Activated T-cell treated with anti-CD3 and anti-CD28 coated beads, Interleukin-2, amount 50 U/mL, for 72 hours (primary cell): ENCODE data around the gene KRT31. TPM values are rescaled to one million over a fixed set of nuclear protein-coding genes. Genes with fewer than 3 reads are reported as not detected.
"Not testable (repeated sequence)": the region's sequence is repeated elsewhere in the genome, so short reads cannot be mapped to it uniquely, and the experiment has no call there.

ENCODE experiments used
- ATAC-seq, 2 donors: fragments of 150-1000 bp; cut with Tn5 transposase; replicated peaks in 1 of 2; 2 replicates each; pipeline ENCODE4 v1.10.0; 2021; ENCODE audit warnings: moderate library complexity in 2 of 2, mild to moderate bottlenecking in 1 of 2
- DNase-seq, 2 donors: peaks; one replicate each; pipeline ENCODE4 v3.0.0; 2021 to 2022; ENCODE audit warnings: mixed read lengths in 1 of 2
- H3K27ac Mint-ChIP-seq: one replicate; pipeline ENCODE4 v1.8.0; 2022; ENCODE audit warnings: mild to moderate bottlenecking, moderate library complexity, mixed read lengths
- H3K27me3 Mint-ChIP-seq: one replicate; pipeline ENCODE4 v1.8.0; 2022; ENCODE audit warnings: low read depth, mixed read lengths
- H3K36me3 Mint-ChIP-seq, 2 donors: one replicate each; pipeline ENCODE4 v1.8.0; 2022; ENCODE audit warnings: mixed read lengths in 2 of 2, mild to moderate bottlenecking in 1 of 2; ENCODE audit not compliant: insufficient read depth in 2 of 2
- H3K4me1 Mint-ChIP-seq: one replicate; pipeline ENCODE4 v1.8.0; 2022; ENCODE audit warnings: low read depth, mixed read lengths
- H3K4me3 Mint-ChIP-seq, 2 donors: one replicate each; pipeline ENCODE4 v1.8.0; 2022; ENCODE audit warnings: mild to moderate bottlenecking in 2 of 2, mixed read lengths in 2 of 2, moderate library complexity in 2 of 2
- H3K9me3 Mint-ChIP-seq, 2 donors: one replicate each; pipeline ENCODE4 v1.8.0; 2022; ENCODE audit warnings: mixed read lengths in 2 of 2
- total RNA-seq, 2 donors: library from RNA; stranded (reverse); gene quantifications; one replicate each; pipeline ENCODE4 v1.2.3, GENCODE V29; 2022

Gene KRT31
- total RNA-seq, 2 donors from 2014 or later: not detected

DNA sequence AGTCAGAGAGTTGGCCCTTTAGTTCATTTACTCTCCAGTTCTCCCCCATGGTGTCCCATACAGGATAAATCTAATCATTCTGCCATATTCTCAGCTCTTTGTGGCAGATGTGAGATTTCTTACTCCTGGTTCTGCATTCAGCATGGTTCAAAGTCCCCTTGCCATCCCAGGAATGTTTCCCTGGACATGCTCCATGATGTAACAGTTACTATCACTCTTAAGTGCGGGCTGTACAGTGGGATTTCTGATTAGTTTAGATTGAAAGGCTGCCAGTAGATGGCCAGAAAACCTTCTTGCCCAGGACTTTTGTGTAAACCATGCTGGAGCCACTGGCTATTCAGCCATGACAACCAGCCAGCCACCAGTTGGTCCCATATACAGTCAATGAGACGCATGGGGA, 16.6 kb upstream of the KRT31 start:
- Mint-ChIP-seq H3K27ac (no peak overlapping the region), H3K27me3 (no peaks in the 10 kb centered on the region), H3K9me3 (no peaks in the 10 kb centered on the region), H3K4me1 (peaks cover 2% of the 10 kb centered on the region), H3K36me3 (no peaks in the 10 kb centered on the region), H3K4me3 (no peak overlapping the region)
- no peak for ATAC-seq
- no peak for DNase-seq

- DNase-seq: no peak
- Mint-ChIP-seq H3K27me3 (no peaks in the 10 kb centered on the region), H3K4me3 (no peak overlapping the region), H3K36me3 (no peaks in the 10 kb centered on the region), H3K4me1 (peaks cover 7% of the 10 kb centered on the region), H3K27ac (no peak overlapping the region), H3K9me3 (no peaks in the 10 kb centered on the region)
- ATAC-seq: no peak
These were observed 16.0 kb upstream of the KRT31 start for GRCh38 chr17:41413353-41413957.

GRCh38 chr17:41411072-41411840, 13.8 kb upstream of the KRT31 start:
- H3K4me1 Mint-ChIP-seq: peaks cover 10% of the 10 kb centered on the region
- H3K27me3 Mint-ChIP-seq: no peaks in the 10 kb centered on the region
- DNase-seq: no peak
- H3K36me3 Mint-ChIP-seq: no peaks in the 10 kb centered on the region
- no peaks in the 10 kb centered on the region for H3K9me3 Mint-ChIP-seq
- no peak overlapping the region for H3K27ac Mint-ChIP-seq
- no peak overlapping the region for H3K4me3 Mint-ChIP-seq
- no peak for ATAC-seq

DNA sequence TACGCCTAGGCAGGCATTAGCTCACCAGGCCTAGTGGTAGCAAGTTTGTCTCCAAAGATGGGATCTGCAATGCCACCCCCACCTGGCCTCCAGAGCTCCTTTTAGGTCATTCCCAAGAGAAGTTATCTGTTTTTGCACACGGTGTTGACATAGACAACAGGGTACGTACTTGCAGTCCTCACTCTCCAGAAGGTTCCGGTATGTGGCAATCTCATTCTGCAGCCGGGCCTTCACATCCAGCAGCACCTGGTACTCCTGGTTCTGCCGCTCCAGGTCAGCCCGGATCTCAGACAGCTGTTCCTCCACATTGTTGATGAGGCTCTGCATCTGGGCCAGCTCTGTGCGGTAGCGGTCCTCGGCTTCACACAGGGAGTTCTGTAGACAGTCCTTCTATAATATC, 9.8 kb upstream of the KRT31 start:
- H3K27me3 Mint-ChIP-seq: no peaks in the 10 kb centered on the region
- DNase-seq (no peak), ATAC-seq (no peak)
- no peaks in the 10 kb centered on the region for H3K36me3 Mint-ChIP-seq
- peaks cover 50% of the 10 kb centered on the region for H3K4me1 Mint-ChIP-seq
- no peak overlapping the region for H3K27ac Mint-ChIP-seq
- H3K9me3 Mint-ChIP-seq: no peaks in the 10 kb centered on the region
- no peak overlapping the region for H3K4me3 Mint-ChIP-seq

DNA sequence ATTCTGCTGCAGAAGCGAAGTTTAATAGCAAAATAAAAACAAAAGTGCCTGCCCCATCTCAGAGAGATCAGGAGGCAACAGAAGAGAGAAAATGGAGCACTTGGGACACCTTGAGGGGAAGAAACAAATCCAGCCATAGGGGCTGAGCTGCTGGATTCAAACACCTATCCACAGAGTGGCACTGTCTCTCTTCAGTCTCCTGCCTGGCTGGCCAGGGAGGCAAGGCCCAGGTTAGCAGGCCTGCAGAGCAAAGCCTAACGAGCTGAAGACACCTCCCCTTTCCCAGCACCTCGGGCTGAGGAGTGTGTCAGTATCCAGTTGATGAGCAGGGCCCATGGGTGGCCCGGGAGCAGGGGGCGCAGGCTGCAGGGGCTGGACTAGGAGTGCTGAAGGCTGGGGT, 8.8 kb upstream of the KRT31 start:
- H3K4me1 Mint-ChIP-seq: peaks cover 51% of the 10 kb centered on the region
- H3K27me3 Mint-ChIP-seq: no peaks in the 10 kb centered on the region
- H3K27ac Mint-ChIP-seq: no peak overlapping the region
- H3K36me3 Mint-ChIP-seq: no peaks in the 10 kb centered on the region
- DNase-seq: no peak
- H3K4me3 Mint-ChIP-seq: no peak overlapping the region
- H3K9me3 Mint-ChIP-seq: no peaks in the 10 kb centered on the region
- ATAC-seq: no peak

GRCh38 chr17:41404024-41404671, 6.7 kb upstream of the KRT31 start:
- H3K27ac Mint-ChIP-seq: peak overlapping the region; percentile 62
- H3K9me3 Mint-ChIP-seq: no peaks in the 10 kb centered on the region
- peak; percentile 90 to 91 for ATAC-seq
- peaks cover 6% of the 10 kb centered on the region for H3K27me3 Mint-ChIP-seq
- DNase-seq: peak; percentile 65 to 75
- H3K4me3 Mint-ChIP-seq: peak overlapping the region; percentile 61 to 72
- no peaks in the 10 kb centered on the region for H3K36me3 Mint-ChIP-seq
- H3K4me1 Mint-ChIP-seq: peaks cover 51% of the 10 kb centered on the region

DNA sequence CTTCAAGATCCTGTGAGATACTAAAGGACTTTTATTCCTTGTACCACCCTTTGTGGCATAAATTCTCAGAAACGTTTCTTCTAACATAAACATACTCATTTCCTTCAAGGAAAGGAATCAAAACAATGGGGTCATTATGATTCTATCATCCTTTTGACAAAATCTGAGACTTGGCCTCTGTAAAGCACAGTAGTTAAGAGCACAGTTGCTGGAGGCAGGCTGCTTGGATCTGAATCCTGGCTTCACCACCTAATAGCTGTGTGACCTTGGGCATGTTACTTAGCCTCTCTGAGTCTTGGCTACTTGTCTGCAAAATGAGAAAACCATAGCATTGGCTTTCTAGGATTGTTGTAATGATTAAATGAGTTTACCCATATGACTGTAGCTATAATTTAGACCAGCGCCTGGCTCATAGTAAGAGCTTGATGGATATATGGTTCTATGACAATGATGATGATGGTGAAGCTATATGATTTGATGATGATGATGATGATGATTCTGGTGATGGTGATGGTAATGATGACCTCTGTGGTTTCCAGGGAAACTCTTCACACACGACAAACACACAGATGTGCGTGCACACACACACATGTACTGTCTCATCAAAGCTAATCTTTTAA, 6.1 kb upstream of the KRT31 start:
- peaks cover 45% of the 10 kb centered on the region for H3K4me1 Mint-ChIP-seq
- peaks cover 6% of the 10 kb centered on the region for H3K27me3 Mint-ChIP-seq
- no peak for ATAC-seq
- DNase-seq: peak in 1 of 2 donors; percentile 12
- H3K4me3 Mint-ChIP-seq: peak overlapping the region; percentile 61 to 72
- H3K27ac Mint-ChIP-seq: peak overlapping the region; percentile 87
- no peaks in the 10 kb centered on the region for H3K9me3 Mint-ChIP-seq
- no peaks in the 10 kb centered on the region for H3K36me3 Mint-ChIP-seq

DNA sequence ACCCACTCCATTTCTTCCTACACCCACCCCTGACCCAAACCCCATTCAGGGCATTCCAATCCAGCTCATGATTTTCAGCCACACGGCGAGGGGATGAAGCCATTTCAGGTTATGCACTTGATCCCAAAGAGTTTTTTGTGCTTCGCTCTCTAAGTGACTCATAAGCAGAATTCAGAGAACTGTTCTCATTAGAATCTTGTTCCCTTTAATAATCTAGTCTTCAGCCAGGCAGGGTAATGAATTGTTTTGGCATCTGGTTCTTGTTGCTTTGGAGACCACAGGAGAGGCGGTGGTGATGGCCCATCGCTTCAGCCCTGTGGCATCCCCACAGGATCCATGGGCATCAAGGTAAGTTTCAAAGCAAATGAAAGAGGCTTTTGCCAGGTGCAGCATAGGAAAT, 4.8 kb upstream of the KRT31 start:
- no peak for ATAC-seq
- H3K27ac Mint-ChIP-seq: no peak overlapping the region

GRCh38 chr17:41396340-41396739, 1.1 kb downstream of the KRT31 start:
- Mint-ChIP-seq H3K36me3 (no peaks in the 10 kb centered on the region), H3K4me1 (no peaks in the 10 kb centered on the region), H3K4me3 (no peak overlapping the region), H3K27me3 (peaks cover 12% of the 10 kb centered on the region), H3K9me3 (no peaks in the 10 kb centered on the region), H3K27ac (no peak overlapping the region)
- DNase-seq: no peak
- ATAC-seq: no peak

More for the DNA sequence above, 4.8 kb upstream of the KRT31 start:
- no peak for DNase-seq
- Mint-ChIP-seq H3K9me3 (no peaks in the 10 kb centered on the region), H3K4me3 (peak overlapping the region; percentile 21 to 51), H3K4me1 (peaks cover 41% of the 10 kb centered on the region), H3K36me3 (no peaks in the 10 kb centered on the region), H3K27me3 (peaks cover 6% of the 10 kb centered on the region)

GRCh38 chr17:41395611-41396010, 1.8 kb downstream of the KRT31 start:
- no peak for ATAC-seq
- no peaks in the 10 kb centered on the region for H3K36me3 Mint-ChIP-seq
- DNase-seq: no peak
- no peak overlapping the region for H3K27ac Mint-ChIP-seq
- no peak overlapping the region for H3K4me3 Mint-ChIP-seq
- no peaks in the 10 kb centered on the region for H3K9me3 Mint-ChIP-seq
- no peaks in the 10 kb centered on the region for H3K4me1 Mint-ChIP-seq
- H3K27me3 Mint-ChIP-seq: peaks cover 12% of the 10 kb centered on the region

DNA sequence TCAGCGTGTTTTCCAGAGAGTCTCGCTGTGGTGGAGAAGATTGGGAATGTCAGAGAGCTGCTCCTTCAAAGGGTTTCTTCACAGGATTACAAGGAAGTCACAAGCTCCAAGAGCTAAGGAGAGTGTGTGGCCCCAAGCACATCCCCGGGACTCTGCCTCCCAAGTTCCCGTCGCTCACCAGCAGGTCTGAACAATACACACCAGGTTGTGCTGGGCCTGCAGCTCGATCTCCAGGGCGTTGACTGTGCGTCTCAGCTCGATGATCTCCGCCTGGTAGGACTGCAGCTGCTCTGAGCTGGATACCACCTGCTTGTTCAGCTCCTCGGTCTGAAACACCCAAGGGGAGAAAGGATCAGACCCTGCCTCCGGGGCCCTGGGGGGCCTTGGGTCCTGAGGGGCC, 2.4 kb downstream of the KRT31 start:
- not testable (repeated sequence) for H3K27ac Mint-ChIP-seq, H3K9me3 Mint-ChIP-seq, DNase-seq, ATAC-seq, H3K36me3 Mint-ChIP-seq, H3K27me3 Mint-ChIP-seq, H3K4me1 Mint-ChIP-seq, H3K4me3 Mint-ChIP-seq

DNA sequence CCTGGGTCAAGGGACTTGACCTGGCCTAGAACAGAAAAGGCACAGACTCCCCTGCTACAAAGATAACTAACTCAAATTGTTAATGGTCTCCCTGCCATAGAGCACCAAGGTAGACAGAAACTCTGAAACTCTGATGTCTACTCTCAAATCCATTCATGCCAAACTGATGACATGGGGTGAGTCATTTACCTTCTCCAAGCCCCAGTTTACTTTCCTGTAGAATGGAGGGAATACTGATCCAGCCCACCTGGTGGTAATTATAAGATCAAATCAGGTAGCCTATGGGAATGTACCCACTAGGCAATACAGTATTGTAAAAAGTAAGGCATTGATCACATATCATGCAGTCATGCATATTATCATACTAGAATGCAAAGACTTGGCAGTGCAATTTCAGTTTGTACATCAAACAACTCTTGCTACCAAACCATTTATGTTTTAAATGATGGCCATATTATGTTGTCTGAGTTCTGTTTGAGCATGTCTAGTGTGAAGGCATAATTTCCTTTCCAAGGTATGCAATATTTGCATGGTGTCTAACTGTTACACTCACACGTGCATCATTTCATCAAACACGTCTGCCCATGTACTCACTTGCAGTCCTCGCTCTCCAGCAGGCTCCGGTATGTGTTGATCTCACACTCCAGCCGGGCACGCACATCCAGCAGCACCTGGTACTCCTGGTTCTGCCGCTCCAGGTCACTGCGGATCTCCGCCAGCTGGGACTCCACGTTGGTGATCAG, 3.0 kb downstream of the KRT31 start:
- no peaks in the 10 kb centered on the region for H3K4me1 Mint-ChIP-seq
- no peak for DNase-seq
- no peaks in the 10 kb centered on the region for H3K9me3 Mint-ChIP-seq
- H3K4me3 Mint-ChIP-seq: no peak overlapping the region
- peaks cover 6% of the 10 kb centered on the region for H3K27me3 Mint-ChIP-seq
- H3K36me3 Mint-ChIP-seq: no peaks in the 10 kb centered on the region
- H3K27ac Mint-ChIP-seq: no peak overlapping the region
- ATAC-seq: no peak

- no peak overlapping the region for H3K4me3 Mint-ChIP-seq
- H3K4me1 Mint-ChIP-seq: no peaks in the 10 kb centered on the region
- ATAC-seq (no peak), DNase-seq (no peak)
- no peak overlapping the region for H3K27ac Mint-ChIP-seq
- H3K36me3 Mint-ChIP-seq: peaks cover 0 to 3% of the 10 kb centered on the region in 2 donors
- peaks cover 6% of the 10 kb centered on the region for H3K27me3 Mint-ChIP-seq
- H3K9me3 Mint-ChIP-seq: no peaks in the 10 kb centered on the region
These were observed 3.6 kb downstream of the KRT31 start for GRCh38 chr17:41393826-41394225.
